GM23338 (cell line): ENCODE data around the gene ULBP3. TPM values are rescaled to one million over a fixed set of nuclear protein-coding genes. Genes with fewer than 3 reads are reported as not detected.

Experiments
- ATAC-seq: fragments of 200-7000 bp; cut with Tn5 transposase; 3 replicates; pipeline ENCODE4 v1.9.1; 2020
- DNase-seq: peaks from one replicate; pipeline ENCODE4 v3.0.0-alpha.2; 2015; ENCODE audit warnings: low spot score
- H2AFZ ChIP-seq: fragments of 200-600 bp; sonication (generic); 2 replicates; pipeline ENCODE4 v1.8.0; 2016; ENCODE audit warnings: antibody characterized with exemption, mild to moderate bottlenecking, moderate library complexity
- H3F3A ChIP-seq: fragments of 200-600 bp; sonication (generic); replicated peaks from 2 replicates; pipeline ENCODE4 v1.8.0; 2017; ENCODE audit warnings: antibody characterized with exemption, mixed run types, low read depth
- H3K27ac ChIP-seq: fragments of 200-600 bp; sonication (generic); 2 replicates; pipeline ENCODE4 v1.6.1; 2016; ENCODE audit warnings: low read depth
- H3K27me3 ChIP-seq: fragments of 200-600 bp; sonication (generic); 2 replicates; pipeline ENCODE4 v1.8.0; 2016; ENCODE audit warnings: mild to moderate bottlenecking, mixed run types, moderate library complexity; ENCODE audit not compliant: insufficient read depth
- H3K36me3 ChIP-seq: fragments of 200-600 bp; sonication (generic); 2 replicates; pipeline ENCODE4 v1.8.0; 2016; ENCODE audit warnings: mild to moderate bottlenecking; ENCODE audit not compliant: insufficient read depth
- H3K4me1 ChIP-seq: fragments of 200-600 bp; sonication (generic); 2 replicates; pipeline ENCODE4 v1.8.0; 2016; ENCODE audit warnings: mild to moderate bottlenecking, moderate library complexity; ENCODE audit not compliant: insufficient read depth
- H3K4me2 ChIP-seq: fragments of 200-600 bp; sonication (generic); 2 replicates; pipeline ENCODE4 v1.7.1; 2017; ENCODE audit warnings: mixed run types
- H3K4me3 ChIP-seq: fragments of 200-600 bp; sonication (generic); 2 replicates; pipeline ENCODE4 v1.6.1; 2016; ENCODE audit warnings: mixed run types
- H3K79me2 ChIP-seq: fragments of 200-600 bp; sonication (generic); replicated peaks from 2 replicates; pipeline ENCODE4 v1.8.0; 2017; ENCODE audit warnings: mild to moderate bottlenecking; ENCODE audit not compliant: insufficient read depth
- H3K9me2 ChIP-seq: fragments of 200-600 bp; sonication (generic); 2 replicates; pipeline ENCODE4 v1.8.0; 2017; ENCODE audit not compliant: insufficient read depth
- H4K20me1 ChIP-seq: fragments of 200-600 bp; sonication (generic); replicated peaks from 2 replicates; pipeline ENCODE4 v1.8.0; 2017; ENCODE audit warnings: mild to moderate bottlenecking; ENCODE audit not compliant: insufficient read depth
- H3K27ac Mint-ChIP-seq: 2 replicates; pipeline ENCODE4 v1.8.0; 2020; ENCODE audit warnings: inconsistent platforms, mild to moderate bottlenecking, moderate library complexity, mixed read lengths
- H3K27me3 Mint-ChIP-seq: 3 replicates; pipeline ENCODE4 v1.8.0; 2022; ENCODE audit warnings: low read depth, mild to moderate bottlenecking, moderate library complexity, mixed read lengths, inconsistent platforms; ENCODE audit not compliant: insufficient read depth, poor library complexity
- H3K36me3 Mint-ChIP-seq: 3 replicates; pipeline ENCODE4 v1.8.0; 2021; ENCODE audit warnings: low read depth, mild to moderate bottlenecking, inconsistent platforms, moderate library complexity, mixed read lengths
- H3K4me1 Mint-ChIP-seq: 3 replicates; pipeline ENCODE4 v1.8.0; 2020; ENCODE audit warnings: mild to moderate bottlenecking, inconsistent platforms, mixed read lengths
- H3K4me3 Mint-ChIP-seq: 3 replicates; pipeline ENCODE4 v1.8.0; 2021; ENCODE audit warnings: moderate library complexity, mild to moderate bottlenecking, inconsistent platforms, mixed read lengths
- H3K9me3 Mint-ChIP-seq: 3 replicates; pipeline ENCODE4 v1.8.0; 2020; ENCODE audit warnings: moderate library complexity, mild to moderate bottlenecking, inconsistent platforms, mixed read lengths
- EZH2phosphoT487 ChIP-seq: fragments of 200-600 bp; sonication (generic); IDR thresholded peaks from one replicate; pipeline ENCODE4 v1.8.1; 2018; ENCODE audit warnings: antibody characterized with exemption; ENCODE audit not compliant: unreplicated experiment
- JUNB ChIP-seq: IDR thresholded peaks from one replicate; pipeline ENCODE4 v1.6.1; 2016; ENCODE audit warnings: antibody characterized with exemption; ENCODE audit not compliant: unreplicated experiment
- POLR2AphosphoS5 ChIP-seq: IDR thresholded peaks from 2 replicates; pipeline ENCODE4 v1.6.1; 2016; ENCODE audit warnings: antibody characterized with exemption, low read depth
- ZNF331 ChIP-seq: fragments of 250-450 bp; sonication (Bioruptor Pico); IDR thresholded peaks from 2 replicates; pipeline ENCODE4 v1.5.0; 2020; ENCODE audit warnings: low read depth, mild to moderate bottlenecking, moderate library complexity
- polyA plus RNA-seq: library from polyadenylated mRNA; unstranded; fragments of >200 nt; fragmentation: Nextera tagmentation; extraction: Ambion mirVana; gene quantifications from 2 replicates; pipeline ENCODE4 v1.2.1, GENCODE V29; 2016
- total RNA-seq: library from RNA; depleted of rRNA; stranded (reverse); fragments of >200 nt; shearing (Covaris generic); gene quantifications from 2 replicates; pipeline ENCODE4 v1.2.3, GENCODE V29; 2014
- TF ChIP-seq, protein P1 (sequence below): fragments of 250-450 bp; sonication (Bioruptor Pico); IDR thresholded peaks from 2 replicates; pipeline ENCODE4 v1.5.0; 2020; ENCODE audit warnings: mild to moderate bottlenecking, moderate library complexity
- TF ChIP-seq, protein P2 (sequence below): IDR thresholded peaks from 2 replicates; pipeline ENCODE4 v1.6.1; 2016; ENCODE audit warnings: antibody characterized with exemption

ULBP3 gene
- total and polyA plus RNA-seq, 2 experiments from 2014 or later: 0.60 to 4.2 TPM

DNA sequence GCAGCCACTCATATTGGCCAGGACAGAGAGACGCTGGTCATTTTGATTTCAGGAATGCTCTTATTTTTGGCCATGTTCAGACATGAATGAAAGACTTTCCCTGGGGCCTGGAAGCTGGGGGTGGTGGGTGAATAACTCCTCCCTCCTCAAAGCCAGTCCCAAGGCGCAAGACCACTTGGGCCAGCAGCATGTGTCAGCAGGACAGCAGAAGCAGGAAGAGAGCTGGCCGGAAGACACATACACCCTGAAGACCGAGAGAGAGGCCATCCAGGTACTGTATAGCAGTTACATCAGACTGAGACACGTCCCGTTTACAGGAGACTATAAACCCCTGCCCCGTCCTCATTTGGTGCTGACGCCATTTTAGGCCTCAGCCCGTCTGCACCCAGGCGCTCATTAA is 29.2 kb upstream of the ULBP3 start:
- Histone ChIP-seq H3K79me2 (no peaks in the 10 kb centered on the region), H3K27ac (no peak overlapping the region), H3K4me3 (no peak overlapping the region), H2AFZ (no peak overlapping the region), H3K4me1 (no peaks in the 10 kb centered on the region), H3K9me2 (no peaks in the 10 kb centered on the region), H3F3A (no peaks in the 10 kb centered on the region), H3K36me3 (no peaks in the 10 kb centered on the region), H3K4me2 (no peak overlapping the region), H3K27me3 (no peaks in the 10 kb centered on the region), H4K20me1 (no peaks in the 10 kb centered on the region)
- no peaks in the 10 kb centered on the region for H3K4me1 Mint-ChIP-seq
- TF ChIP-seq, protein P1, sequence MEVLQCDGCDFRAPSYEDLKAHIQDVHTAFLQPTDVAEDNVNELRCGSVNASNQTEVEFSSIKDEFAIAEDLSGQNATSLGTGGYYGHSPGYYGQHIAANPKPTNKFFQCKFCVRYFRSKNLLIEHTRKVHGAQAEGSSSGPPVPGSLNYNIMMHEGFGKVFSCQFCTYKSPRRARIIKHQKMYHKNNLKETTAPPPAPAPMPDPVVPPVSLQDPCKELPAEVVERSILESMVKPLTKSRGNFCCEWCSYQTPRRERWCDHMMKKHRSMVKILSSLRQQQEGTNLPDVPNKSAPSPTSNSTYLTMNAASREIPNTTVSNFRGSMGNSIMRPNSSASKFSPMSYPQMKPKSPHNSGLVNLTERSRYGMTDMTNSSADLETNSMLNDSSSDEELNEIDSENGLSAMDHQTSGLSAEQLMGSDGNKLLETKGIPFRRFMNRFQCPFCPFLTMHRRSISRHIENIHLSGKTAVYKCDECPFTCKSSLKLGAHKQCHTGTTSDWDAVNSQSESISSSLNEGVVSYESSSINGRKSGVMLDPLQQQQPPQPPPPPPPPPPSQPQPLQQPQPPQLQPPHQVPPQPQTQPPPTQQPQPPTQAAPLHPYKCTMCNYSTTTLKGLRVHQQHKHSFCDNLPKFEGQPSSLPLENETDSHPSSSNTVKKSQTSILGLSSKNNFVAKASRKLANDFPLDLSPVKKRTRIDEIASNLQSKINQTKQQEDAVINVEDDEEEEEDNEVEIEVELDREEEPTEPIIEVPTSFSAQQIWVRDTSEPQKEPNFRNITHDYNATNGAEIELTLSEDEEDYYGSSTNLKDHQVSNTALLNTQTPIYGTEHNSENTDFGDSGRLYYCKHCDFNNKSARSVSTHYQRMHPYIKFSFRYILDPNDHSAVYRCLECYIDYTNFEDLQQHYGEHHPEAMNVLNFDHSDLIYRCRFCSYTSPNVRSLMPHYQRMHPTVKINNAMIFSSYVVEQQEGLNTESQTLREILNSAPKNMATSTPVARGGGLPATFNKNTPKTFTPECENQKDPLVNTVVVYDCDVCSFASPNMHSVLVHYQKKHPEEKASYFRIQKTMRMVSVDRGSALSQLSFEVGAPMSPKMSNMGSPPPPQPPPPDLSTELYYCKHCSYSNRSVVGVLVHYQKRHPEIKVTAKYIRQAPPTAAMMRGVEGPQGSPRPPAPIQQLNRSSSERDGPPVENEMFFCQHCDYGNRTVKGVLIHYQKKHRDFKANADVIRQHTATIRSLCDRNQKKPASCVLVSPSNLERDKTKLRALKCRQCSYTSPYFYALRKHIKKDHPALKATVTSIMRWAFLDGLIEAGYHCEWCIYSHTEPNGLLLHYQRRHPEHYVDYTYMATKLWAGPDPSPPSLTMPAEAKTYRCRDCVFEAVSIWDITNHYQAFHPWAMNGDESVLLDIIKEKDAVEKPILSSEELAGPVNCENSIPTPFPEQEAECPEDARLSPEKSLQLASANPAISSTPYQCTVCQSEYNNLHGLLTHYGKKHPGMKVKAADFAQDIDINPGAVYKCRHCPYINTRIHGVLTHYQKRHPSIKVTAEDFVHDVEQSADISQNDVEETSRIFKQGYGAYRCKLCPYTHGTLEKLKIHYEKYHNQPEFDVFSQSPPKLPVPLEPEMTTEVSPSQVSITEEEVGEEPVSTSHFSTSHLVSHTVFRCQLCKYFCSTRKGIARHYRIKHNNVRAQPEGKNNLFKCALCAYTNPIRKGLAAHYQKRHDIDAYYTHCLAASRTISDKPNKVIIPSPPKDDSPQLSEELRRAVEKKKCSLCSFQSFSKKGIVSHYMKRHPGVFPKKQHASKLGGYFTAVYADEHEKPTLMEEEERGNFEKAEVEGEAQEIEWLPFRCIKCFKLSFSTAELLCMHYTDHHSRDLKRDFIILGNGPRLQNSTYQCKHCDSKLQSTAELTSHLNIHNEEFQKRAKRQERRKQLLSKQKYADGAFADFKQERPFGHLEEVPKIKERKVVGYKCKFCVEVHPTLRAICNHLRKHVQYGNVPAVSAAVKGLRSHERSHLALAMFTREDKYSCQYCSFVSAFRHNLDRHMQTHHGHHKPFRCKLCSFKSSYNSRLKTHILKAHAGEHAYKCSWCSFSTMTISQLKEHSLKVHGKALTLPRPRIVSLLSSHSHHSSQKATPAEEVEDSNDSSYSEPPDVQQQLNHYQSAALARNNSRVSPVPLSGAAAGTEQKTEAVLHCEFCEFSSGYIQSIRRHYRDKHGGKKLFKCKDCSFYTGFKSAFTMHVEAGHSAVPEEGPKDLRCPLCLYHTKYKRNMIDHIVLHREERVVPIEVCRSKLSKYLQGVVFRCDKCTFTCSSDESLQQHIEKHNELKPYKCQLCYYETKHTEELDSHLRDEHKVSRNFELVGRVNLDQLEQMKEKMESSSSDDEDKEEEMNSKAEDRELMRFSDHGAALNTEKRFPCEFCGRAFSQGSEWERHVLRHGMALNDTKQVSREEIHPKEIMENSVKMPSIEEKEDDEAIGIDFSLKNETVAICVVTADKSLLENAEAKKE: no peak
- TF ChIP-seq POLR2AphosphoS5 (no peak), JUNB (no peak), EZH2phosphoT487 (no peak)
- TF ChIP-seq, protein P2, sequence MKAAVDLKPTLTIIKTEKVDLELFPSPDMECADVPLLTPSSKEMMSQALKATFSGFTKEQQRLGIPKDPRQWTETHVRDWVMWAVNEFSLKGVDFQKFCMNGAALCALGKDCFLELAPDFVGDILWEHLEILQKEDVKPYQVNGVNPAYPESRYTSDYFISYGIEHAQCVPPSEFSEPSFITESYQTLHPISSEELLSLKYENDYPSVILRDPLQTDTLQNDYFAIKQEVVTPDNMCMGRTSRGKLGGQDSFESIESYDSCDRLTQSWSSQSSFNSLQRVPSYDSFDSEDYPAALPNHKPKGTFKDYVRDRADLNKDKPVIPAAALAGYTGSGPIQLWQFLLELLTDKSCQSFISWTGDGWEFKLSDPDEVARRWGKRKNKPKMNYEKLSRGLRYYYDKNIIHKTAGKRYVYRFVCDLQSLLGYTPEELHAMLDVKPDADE: no peak
- H3K27ac Mint-ChIP-seq: no peak overlapping the region
- ATAC-seq: no peak
- H3K9me3 Mint-ChIP-seq: no peaks in the 10 kb centered on the region
- no peaks in the 10 kb centered on the region for H3K36me3 Mint-ChIP-seq
- H3K27me3 Mint-ChIP-seq: peaks cover 4% of the 10 kb centered on the region
- no peak for DNase-seq
- no peak overlapping the region for H3K4me3 Mint-ChIP-seq

- H3K9me3 Mint-ChIP-seq: no peaks in the 10 kb centered on the region
- H3K4me3 Mint-ChIP-seq: no peak overlapping the region
- no peaks in the 10 kb centered on the region for H3K36me3 Mint-ChIP-seq
- H3F3A ChIP-seq: no peaks in the 10 kb centered on the region
- H3K4me3 ChIP-seq: no peak overlapping the region
- peak overlapping the region; percentile 72 for H2AFZ ChIP-seq
- H3K27me3 ChIP-seq: no peaks in the 10 kb centered on the region
- no peaks in the 10 kb centered on the region for H3K9me2 ChIP-seq
- H3K36me3 ChIP-seq: no peaks in the 10 kb centered on the region
- H3K4me2 ChIP-seq: no peak overlapping the region
- peaks cover 6% of the 10 kb centered on the region for H3K27me3 Mint-ChIP-seq
- H3K27ac ChIP-seq: no peak overlapping the region
- H3K27ac Mint-ChIP-seq: 0 out of 2 replicates have a peak overlapping the region, but pooled peaks have one; percentile 8
- DNase-seq (no peak), ATAC-seq (no peak)
- H3K79me2 ChIP-seq: no peaks in the 10 kb centered on the region
- H3K4me1 Mint-ChIP-seq: 0 out of 3 replicates have a peak, but pooled peaks cover 1% of the 10 kb centered on the region
- H3K4me1 ChIP-seq: no peaks in the 10 kb centered on the region
- H4K20me1 ChIP-seq: no peaks in the 10 kb centered on the region
- TF ChIP-seq ZNF331 (CRISPR knock-in tag): no peak
- TF ChIP-seq, protein P1: no peak
Measured at GRCh38 chr6:150093397-150093796, 24.5 kb upstream of the ULBP3 start.
